Stimulated activated CD8-positive, alpha-beta memory T cell treated with anti-CD3 and anti-CD28 coated beads, Interleukin-7, amount 100 ng/mL, for 4 hours (primary cell): ENCODE data around the gene IFITM1.
"Not testable (repeated sequence)": the region's sequence is repeated elsewhere in the genome, so short reads cannot be mapped to it uniquely, and the experiment has no call there.

Experiments
- DNase-seq, 2 donors: peaks; one replicate each; pipeline ENCODE4 v3.0.0-alpha.2; 2020; ENCODE audit warnings: low read depth in 2 of 2

IFITM1 gene

GRCh38 chr11:344836-345578 lies 31.2 kb downstream of the IFITM1 start:
- no peak for DNase-seq

DNA sequence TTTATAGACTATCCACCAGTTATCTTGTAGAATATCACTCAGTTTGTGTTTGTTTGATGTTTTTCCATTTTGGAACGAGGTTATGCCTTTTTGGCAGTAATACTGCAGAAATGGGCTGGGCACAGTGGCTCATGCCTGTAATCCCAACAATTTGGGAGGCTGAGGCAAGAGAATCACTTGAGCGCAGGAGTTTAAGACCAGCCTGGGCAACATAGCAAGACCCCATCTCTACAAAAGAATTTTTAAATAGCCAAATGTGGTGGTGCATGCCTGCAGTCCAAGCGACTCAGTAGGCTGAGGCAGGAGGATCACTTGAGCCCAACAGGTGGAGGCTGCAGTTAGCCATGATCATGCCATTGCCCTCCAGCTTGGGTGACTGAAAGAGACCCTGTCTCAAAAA lies 32.7 kb downstream of the IFITM1 start:
- no peak for DNase-seq

DNA sequence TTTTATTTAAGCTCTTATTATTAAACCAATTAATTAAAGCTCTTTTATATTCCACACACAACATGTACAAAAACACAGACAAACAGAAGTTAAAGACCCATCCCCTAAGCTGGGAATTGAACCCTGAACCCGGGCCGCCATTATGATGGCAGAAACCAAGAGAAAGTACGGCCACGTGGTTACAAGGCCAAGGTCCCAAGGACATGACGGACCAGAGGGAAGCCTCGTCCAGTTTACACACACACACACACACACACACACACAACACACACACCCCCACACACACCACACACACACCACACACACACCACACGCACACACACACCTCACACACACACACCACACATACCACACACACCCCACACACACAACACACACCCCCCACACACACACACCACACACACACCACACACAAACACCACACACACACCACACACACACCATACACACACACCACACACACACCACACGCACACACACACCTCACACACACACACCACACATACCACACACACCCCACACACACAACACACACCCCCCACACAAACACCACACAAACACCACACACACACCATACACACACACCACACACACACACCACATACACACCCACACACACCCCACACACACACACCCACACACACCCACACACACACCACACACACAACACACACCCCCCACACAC lies 35.6 kb downstream of the IFITM1 start:
- not testable (repeated sequence) for DNase-seq

GRCh38 chr11:350033-350722 lies 36.3 kb downstream of the IFITM1 start:
- not testable (repeated sequence) for DNase-seq

DNA sequence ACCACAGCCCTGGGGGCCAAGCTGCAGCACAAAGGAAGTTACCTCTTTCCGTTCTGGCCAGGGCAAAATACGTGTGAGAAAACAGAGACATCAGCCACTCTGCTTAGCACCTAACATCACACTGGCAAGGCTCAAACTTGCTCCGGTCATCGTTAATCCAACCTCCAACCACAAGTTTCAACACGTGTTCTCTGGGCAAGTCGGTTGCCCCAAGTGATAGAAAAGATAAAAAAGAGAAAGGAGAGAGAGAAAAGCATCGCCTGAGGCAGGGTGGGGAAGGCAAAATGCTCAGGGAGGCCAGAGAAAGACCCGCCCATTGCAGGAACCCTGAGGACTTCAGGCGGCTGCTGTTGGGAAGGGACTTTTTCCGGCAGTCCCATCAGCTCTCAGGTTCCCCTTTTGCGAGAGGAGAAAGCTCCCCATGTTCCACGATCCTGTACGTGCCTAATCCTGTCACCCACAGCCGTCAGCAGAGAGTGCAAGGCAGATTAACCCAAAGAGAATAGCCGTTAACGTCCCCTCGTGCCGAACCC lies 36.9 kb downstream of the IFITM1 start:
- no peak for DNase-seq

- DNase-seq = no peak
Observed at GRCh38 chr11:351411-351810, 37.6 kb downstream of the IFITM1 start.

- DNase-seq = no peak
Observed at GRCh38 chr11:352456-353031, 38.7 kb downstream of the IFITM1 start.

DNA sequence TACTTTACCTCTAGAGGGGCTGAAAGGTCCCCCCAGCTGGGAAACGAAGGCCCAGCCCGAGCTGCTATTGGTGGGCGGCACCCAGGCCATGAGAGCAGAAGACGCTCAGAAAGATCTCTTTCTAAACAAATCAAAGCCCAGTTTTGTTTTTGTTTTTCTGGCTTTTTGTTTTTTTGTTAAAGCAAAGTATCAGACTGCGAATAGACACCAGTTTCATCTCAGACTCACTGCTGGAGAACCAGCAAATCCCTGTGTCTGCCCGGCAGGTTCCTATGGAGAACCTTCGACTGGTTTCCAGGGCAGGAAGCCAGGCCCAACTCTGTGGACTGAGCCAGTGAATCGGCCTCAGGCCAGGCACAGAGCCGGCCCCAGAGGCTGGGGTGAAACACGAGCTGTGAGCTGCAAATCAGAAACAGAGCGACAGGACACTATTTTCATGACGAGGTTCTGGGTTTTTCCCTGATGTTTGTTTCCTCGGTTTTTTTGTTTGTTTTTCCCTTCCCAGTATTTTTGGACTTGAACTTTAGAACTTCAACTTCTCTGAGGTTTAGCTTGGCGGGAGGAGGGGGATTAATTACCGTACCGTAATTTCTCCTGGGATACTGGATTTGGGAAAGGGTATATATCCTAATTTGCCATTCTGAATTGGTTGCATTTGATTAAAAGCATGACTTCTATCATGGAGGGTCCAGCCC lies 39.5 kb downstream of the IFITM1 start:
- DNase-seq = no peak

- peak; percentile 77 to 85 for DNase-seq
Observed at GRCh38 chr11:355581-356458, 42.0 kb downstream of the IFITM1 start.

- no peak for DNase-seq
Observed at GRCh38 chr11:356610-357009, 42.8 kb downstream of the IFITM1 start.

GRCh38 chr11:357582-357981 lies 43.7 kb downstream of the IFITM1 start:
- DNase-seq = no peak

DNA sequence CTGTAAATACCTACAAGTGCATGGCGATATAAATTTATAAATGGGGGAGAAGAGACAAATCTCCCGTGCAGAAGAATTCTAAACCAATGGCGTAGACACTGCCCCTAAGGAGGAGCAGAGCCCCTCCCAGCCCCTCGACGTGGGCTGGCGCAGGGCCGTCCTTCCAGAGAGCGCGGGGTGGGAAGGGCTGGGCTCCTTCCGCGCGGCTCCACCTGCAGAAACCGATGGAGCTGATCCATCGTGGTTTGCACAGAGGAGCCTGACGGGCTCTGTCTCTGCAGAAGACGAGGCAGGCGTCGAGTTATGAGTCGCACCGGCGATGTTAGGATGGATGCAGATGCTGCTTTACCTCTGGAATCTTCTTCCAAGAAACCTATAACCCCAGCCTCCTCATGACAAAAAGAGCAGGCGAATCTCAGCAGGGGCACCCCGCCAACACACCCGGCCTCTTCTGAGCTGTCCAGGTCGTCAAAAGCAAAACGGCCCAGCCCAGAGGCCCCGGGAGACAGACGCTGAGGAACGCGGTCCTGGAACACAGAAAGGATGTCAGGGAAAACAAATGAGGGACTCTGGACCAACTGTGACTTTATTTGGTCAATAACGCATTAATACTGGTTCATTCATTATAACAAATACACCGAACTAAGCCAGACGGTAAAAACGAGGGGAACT lies 44.4 kb downstream of the IFITM1 start:
- no peak for DNase-seq

- peak in 1 of 2 donors; percentile 14 for DNase-seq
Observed at GRCh38 chr11:359181-359714, 45.4 kb downstream of the IFITM1 start.

GRCh38 chr11:360326-361280 lies 46.8 kb downstream of the IFITM1 start:
- no peak for DNase-seq

DNA sequence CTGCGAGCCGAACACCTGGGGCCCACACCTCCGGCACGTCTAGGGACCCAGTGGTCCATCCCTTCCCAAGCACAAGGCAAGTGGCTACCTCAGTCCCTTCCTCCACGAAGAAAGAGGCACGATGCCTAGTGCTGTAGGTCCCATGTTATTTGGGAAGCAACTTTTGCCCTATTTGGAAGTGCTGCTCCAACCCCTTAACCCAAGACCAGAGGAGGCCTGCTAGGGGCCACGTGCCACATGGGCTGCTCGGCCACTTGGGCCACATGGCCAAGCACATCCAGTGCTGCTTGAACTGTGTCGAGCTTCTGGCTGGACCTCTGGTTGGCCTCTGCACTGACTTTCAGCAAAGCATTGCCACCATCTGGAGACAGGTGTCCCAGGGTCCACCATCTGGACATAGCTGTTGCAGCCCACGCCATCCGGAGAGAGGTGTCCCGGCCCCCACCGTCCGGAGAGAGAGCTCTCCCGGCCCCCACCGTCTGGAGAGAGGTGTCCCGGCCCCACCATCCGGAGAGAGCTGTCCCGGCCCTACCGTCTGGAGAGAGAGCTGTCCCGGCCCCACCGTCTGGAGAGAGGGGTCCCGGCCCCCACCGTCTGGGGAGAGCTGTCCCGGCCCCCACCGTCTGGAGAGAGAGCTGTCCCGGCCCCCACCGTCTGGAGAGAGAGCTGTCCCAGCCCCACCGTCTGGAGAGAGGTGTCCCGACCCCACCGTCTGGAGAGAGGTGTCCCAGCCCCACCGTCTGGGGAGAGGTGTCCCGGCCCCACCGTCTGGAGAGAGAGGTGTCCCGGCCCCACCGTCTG lies 49.0 kb downstream of the IFITM1 start:
- no peak for DNase-seq

DNA sequence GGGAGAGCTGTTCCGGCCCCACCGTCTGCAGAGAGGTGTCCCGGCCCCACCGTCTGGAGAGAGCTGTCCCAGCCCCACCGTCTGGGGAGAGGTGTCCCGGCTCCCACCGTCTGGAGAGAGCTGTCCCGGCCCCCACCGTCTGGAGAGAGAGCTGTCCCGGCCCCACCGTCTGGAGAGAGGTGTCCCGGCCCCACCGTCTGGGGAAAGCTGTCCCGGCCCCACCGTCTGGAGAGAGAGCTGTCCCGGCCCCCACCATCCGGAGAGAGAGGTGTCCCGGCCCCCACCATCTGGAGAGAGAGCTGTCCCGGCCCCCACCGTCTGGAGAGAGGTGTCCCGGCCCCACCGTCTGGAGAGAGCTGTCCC lies 49.6 kb downstream of the IFITM1 start:
- not testable (repeated sequence) for DNase-seq

- peak in 1 of 2 donors; percentile 46 for DNase-seq
Observed at GRCh38 chr11:363948-364761, 50.3 kb downstream of the IFITM1 start.
